ENCODE data around the gene KCNK4.
A peak's percentile ranks its signal among the peaks of the same experiment; 100 is the strongest.
"Not testable (repeated sequence)": the region's sequence is repeated elsewhere in the genome, so short reads cannot be mapped to it uniquely, and the experiment has no call there.

Gene KCNK4

GRCh38 chr11:64307795-64308194 is 16.7 kb downstream of the KCNK4 start:
- not testable (repeated sequence) for DNase-seq (ENCODE audit: low spot score)

DNA sequence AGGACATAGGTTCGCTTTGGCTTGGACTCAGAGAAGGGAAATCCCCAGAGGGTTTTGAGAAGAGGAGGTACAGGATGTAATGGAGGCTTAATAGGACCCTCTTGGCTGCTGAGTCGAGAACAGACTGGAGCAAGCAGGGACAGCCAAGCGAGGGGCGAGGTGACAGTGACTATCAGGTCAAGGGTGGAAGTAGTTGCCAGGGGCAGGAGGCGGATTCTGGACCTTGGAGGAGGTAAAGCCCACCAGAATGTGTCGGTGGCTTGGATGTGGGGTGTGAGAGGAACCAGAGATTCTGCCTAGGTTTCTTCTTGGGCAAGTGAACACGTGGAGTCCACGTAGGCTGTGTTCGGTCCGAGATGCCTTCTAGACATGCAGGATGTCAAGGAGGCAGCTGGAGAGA is 21.8 kb downstream of the KCNK4 start:
- no peak for DNase-seq (ENCODE audit: low spot score)

- DNase-seq (ENCODE audit: low spot score): no peak
These were observed 22.5 kb downstream of the KCNK4 start for GRCh38 chr11:64313491-64314145.

DNA sequence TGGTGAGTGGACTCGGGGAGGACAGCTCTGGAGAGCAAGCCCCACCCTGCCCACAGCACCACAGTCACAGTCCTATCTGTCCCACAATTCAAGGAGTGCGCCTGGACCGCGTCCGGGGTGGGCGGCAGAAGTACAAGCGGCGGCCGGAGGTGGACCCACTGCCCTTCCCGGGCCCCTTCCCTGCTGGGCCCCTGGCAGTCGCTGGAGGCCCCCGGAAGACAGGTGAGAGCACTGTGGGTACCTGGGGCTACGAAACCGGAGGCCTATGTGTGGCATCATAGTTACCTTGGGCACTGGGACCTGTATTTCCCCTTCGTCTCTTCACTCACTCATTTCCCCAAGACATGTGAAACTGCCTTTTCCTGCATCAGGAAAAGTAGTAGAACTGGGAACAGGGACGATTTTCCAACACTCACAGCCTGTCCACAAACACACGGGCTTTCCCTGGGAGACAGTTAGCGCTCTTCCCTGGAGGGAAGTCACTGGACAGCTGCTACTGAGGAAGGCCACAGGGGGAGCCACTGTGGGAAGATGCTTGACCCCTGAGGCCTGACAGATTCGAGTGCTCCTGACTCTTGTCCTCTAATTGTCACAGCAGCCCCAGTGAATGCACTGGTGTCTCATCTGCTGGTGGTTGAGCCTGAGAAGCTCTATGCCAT is 23.2 kb downstream of the KCNK4 start:
- DNase-seq (ENCODE audit: low spot score): no peak

- no peak for DNase-seq (ENCODE audit: low spot score)
These were observed 23.9 kb downstream of the KCNK4 start for GRCh38 chr11:64314805-64315561.

GRCh38 chr11:64315667-64316526 is 24.8 kb downstream of the KCNK4 start:
- not testable (repeated sequence) for DNase-seq (ENCODE audit: low spot score)

- no peak for DNase-seq (ENCODE audit: low spot score)
These were observed 25.7 kb downstream of the KCNK4 start for GRCh38 chr11:64316672-64317324.

DNA sequence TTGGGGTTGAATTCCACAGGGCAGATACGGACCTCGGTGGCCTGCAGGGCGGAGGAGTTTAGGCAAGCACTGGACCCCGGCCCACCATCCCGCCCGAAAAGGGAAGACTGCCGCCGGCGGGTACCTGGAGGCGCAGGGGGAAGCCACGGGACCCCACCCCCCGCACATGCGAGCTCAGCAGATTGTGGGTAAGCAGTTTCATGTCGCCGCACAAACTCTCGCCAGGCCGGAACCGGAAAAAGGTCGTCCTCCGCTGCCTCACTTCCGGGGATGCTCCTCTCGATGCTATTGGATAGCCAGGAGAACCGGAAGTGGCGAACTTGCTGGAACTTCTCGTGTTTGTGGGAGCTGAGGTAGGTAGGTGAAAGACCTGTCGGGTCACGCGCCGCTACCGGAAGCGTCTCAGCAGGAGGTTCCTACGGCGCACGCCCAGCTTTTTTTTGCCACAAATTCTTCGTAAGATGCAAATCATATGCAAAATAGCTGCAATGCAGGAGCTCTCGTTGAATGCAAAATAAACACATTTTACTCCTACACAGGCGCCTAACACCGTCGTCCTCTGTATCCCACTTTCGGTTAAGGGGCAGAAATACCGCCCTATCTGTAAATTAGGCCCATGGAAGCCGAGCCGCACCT is 26.3 kb downstream of the KCNK4 start, which contains the start of gene TRMT112:
Gene TRMT112, minus strand, starts transcription at position 235 of the 636 bp plus-strand sequence. Its CDS starts 33 bp downstream, at position 202.
- DNase-seq (ENCODE audit: low spot score): peak; percentile 87

DNA sequence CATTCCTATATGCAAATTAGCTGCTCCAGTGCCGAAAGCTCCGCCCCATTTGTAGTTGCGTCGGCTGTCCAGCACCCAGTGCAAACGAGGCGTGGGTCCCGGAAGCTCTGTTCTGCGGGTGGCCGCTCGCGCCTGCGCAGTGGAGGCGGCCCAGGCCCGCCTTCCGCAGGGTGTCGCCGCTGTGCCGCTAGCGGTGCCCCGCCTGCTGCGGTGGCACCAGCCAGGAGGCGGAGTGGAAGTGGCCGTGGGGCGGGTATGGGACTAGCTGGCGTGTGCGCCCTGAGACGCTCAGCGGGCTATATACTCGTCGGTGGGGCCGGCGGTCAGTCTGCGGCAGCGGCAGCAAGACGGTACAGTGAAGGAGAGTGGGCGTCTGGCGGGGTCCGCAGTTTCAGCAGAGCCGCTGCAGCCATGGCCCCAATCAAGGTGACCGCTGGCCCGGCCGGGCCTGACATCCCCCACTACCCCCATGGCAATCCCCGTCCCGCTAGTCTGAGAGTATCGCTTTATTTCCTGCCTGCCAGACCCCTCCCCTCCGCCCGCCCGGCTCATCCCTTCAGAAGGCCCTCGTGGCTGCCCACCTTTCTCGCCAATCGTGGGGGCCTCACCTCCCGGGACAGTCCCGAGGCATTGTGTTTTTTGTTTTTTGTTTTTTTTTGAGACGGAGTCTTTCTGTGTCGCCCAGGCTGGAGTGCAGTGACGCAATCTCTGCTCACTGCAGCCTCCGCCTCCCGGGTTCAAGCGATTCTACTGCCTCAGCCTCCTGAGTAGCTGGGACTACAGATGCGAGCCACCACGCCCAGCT is 27.1 kb downstream of the KCNK4 start, which contains the start of gene PRDX5:
Gene PRDX5, plus strand, starts transcription at position 161 of the 805 bp plus-strand sequence. Its CDS starts 95 bp downstream, at position 256.
- DNase-seq (ENCODE audit: low spot score): peak; percentile 95

DNA sequence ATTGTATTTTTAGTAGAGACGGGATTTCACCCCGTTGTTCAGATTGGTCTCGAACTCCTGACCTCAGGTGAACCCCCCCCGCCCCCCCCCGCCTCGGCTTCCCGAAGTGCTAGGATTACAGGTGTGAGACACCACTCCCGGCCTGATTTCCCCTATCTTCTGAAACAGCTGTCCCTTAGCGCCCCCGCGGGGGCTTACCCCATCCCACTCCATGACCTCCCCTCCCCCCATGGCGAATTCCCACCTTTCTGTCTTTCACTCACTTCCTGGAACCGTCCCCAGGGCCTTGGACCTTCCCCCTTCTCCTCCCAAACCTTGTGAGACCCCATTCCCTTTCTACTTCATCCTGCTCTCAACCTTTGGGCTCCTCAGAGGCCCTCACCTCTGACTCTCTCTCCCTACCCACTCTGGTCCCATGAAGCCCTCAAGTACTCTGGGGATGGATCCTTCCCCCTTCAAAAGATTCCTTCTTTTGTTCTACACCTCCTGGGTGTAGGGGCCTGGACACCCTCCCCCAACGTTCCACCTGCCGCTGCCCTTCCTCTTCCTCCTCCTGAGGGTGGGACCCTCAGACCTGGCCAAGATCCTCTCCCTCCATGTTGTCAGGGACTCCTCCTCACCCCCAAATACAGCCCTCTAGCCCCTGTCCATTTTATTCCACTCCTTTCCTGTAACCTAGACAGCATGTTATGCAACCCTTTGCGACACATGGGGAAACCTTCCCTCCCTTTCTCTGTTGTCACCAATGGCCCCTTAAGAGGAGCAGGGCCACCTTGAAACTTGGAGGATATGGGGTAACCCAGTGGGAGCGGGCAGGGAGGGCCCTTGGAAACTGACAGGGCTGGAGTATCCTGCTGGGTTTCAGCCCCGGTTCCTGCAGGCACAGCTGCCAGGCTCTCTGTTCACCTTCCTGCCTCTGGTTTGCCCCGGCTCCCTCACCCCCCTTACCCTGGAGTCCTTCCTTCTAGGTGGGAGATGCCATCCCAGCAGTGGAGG is 28.0 kb downstream of the KCNK4 start:
- no peak for DNase-seq (ENCODE audit: low spot score)

DNA sequence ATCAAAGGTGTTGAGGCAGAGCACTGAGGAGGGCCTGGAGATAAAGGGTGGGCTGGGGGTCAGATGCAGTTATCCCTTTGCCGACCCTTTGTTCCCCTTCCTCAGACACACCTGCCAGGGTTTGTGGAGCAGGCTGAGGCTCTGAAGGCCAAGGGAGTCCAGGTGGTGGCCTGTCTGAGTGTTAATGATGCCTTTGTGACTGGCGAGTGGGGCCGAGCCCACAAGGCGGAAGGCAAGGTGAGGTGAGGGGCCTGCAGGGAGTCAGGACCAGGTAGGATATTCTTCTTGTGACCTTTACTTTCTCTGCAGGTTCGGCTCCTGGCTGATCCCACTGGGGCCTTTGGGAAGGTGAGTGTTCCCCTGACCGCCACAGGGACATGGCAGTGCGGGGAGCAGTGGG is 29.5 kb downstream of the KCNK4 start:
- no peak for DNase-seq (ENCODE audit: low spot score)

- no peak for DNase-seq (ENCODE audit: low spot score)
These were observed 29.9 kb downstream of the KCNK4 start for GRCh38 chr11:64321026-64321425.

- DNase-seq (ENCODE audit: low spot score): no peak
These were observed 30.4 kb downstream of the KCNK4 start for GRCh38 chr11:64321533-64321932.

GRCh38 chr11:64322925-64323260 is 31.8 kb downstream of the KCNK4 start:
- no peak for DNase-seq (ENCODE audit: low spot score)

DNA sequence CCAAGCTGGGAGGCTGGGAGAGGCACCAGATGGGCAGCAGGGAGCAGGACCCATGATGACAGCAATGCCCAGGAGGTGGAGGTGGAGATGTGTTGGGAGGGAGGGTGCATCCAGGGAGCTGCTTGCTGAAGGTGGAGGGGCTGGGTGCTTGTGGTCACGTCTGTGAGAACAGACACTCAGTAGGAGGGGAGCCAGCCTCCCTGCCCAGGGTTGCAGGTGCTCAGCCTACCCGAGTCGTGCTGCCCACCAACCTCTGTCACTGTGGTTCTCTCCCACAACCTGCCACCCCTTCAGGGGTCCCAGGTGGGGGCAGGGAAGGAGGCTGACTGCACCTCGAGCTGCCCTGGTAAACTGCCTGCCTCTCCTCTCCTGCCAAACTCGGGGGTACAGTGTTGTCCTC is 32.3 kb downstream of the KCNK4 start:
- DNase-seq (ENCODE audit: low spot score): no peak

DNA sequence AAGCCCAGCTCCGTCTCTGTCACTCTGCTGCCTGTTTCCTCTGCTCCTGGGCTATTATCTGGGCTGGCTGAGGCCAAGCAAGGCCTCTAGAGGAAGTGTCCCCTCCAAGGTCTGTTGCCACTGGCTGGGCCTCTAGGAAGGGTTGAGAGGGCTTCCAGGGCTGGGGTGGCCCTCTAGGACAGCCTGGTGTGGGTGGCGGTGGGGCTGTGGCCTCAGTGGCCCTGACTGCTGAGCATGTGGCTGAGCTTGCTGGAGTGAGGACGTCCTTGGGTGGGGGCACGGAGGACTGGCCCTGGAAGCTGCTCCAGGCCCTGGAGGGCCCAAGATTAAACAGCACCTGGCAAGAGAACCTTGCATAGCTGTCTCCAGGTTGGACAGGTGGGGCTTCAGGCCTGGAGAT is 32.9 kb downstream of the KCNK4 start:
- DNase-seq (ENCODE audit: low spot score): not testable (repeated sequence)

DNA sequence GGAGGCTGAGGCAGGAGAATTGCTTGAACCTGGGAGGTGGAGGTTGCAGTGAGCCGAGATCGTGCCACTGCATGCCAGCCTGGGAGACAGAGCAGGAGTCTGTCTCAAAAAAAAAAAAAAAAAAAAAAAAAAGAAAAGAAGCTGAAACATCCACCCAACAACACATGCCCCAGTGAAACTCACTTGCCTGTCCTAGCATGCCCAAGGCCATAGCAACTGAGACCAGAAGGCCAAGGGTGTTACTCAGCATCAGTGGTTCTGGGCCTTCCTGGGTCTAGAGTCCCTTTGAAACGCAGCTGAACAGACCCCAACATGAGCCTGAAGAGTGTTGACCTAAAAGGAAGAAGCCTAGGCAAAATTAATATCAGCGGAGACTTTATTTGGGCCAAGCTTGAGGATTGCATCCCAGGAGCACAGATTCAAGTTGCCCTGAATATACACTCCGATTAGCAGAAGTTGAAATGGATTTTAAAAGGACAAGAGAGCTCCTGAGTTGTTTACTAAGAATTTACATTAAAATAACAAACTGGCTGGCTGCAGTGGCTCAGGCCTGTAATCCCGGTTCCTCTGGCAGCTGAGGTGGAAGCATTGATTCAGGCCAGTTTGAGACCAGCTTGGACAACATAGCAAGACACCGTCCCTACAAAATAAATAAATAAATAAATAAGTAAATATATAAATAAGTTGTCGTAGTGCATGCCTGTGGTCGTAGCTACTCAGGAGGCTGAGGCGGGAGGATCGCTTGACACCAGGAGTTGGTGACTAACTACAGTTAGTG is 33.8 kb downstream of the KCNK4 start:
- no peak for DNase-seq (ENCODE audit: low spot score)

GRCh38 chr11:64327375-64327774 is 36.3 kb downstream of the KCNK4 start:
- DNase-seq (ENCODE audit: low spot score): no peak

Data from germinal center (tissue), 1 donor.